SK-N-SH (cell line): Measurements from ENCODE around the gene SPNS1. TPM values are rescaled to one million over a fixed set of nuclear protein-coding genes. Genes with fewer than 3 reads are reported as not detected.

Experiments used
- CTCF ChIA-PET: fragments of 300-600, 350-600 bp; formaldehyde crosslinking; extraction: SDS; loops from one replicate; lab custom pipeline; 2021; lab: Yijun Ruan, JAX
- POLR2A ChIA-PET: fragments of 350-600 bp; sonication (Branson Sonifier 250); formaldehyde crosslinking; extraction: SDS; loops from one replicate; lab custom pipeline; 2020; ENCODE audit warnings: antibody characterized with exemption, inconsistent platforms; lab: Yijun Ruan, JAX
- DNase-seq: peaks from one replicate; pipeline ENCODE4 v3.0.0; 2012
- H2AFZ ChIP-seq: fragments of 200-600 bp; sonication (generic); 2 replicates; pipeline ENCODE4 v1.8.1; 2016; ENCODE audit warnings: antibody characterized with exemption, mild to moderate bottlenecking, low read depth
- H3F3A ChIP-seq: fragments of 200-600 bp; sonication (generic); replicated peaks from 2 replicates; pipeline ENCODE3; 2016; ENCODE audit warnings: antibody characterized with exemption, mild to moderate bottlenecking; ENCODE audit not compliant: insufficient read depth
- H3K27ac ChIP-seq, 2 experiments: fragments of 200-500 bp in 1 of 2; fragments of 200-600 bp in 1 of 2; sonication (Bioruptor generic) in 1 of 2; sonication (generic), shearing (Covaris generic) in 1 of 2; 2 replicates each; pipeline versions ENCODE4 v1.5.1 to v1.6.1; 2014 to 2016; ENCODE audit warnings: low read depth in 2 of 2, inconsistent platforms in 1 of 2, low read length in 1 of 2, mild to moderate bottlenecking in 1 of 2, mixed read lengths in 1 of 2
- H3K27me3 ChIP-seq: fragments of 200-600 bp; sonication (generic), shearing (Covaris generic); 2 replicates; pipeline ENCODE4 v1.6.1; 2016; ENCODE audit warnings: mixed run types; ENCODE audit not compliant: insufficient read depth
- H3K36me3 ChIP-seq, 2 experiments: fragments of 200-500 bp in 1 of 2; fragments of 200-600 bp in 1 of 2; sonication (Bioruptor generic) in 1 of 2; sonication (generic) in 1 of 2; replicated peaks in 1 of 2; 2 replicates each; pipeline versions ENCODE3 to v1.5.1; 2014 to 2016; ENCODE audit warnings: low read length in 1 of 2, mild to moderate bottlenecking in 1 of 2; ENCODE audit not compliant: insufficient read depth in 2 of 2, control insufficient read depth in 1 of 2
- H3K4me1 ChIP-seq, 2 experiments: fragments of 200-500 bp in 1 of 2; fragments of 200-600 bp in 1 of 2; sonication (Bioruptor generic) in 1 of 2; sonication (generic), shearing (Covaris generic) in 1 of 2; 2 replicates each; pipeline versions ENCODE4 v1.5.1 to v1.6.1; 2014 to 2016; ENCODE audit warnings: low read depth in 1 of 2, low read length in 1 of 2, mixed run types in 1 of 2; ENCODE audit not compliant: insufficient read depth in 2 of 2, control insufficient read depth in 1 of 2
- H3K4me2 ChIP-seq: fragments of 200-600 bp; sonication (generic), shearing (Covaris generic); 2 replicates; pipeline ENCODE4 v1.6.1; 2017; ENCODE audit warnings: mixed run types
- H3K4me3 ChIP-seq, 2 experiments: fragments of 200-500 bp in 1 of 2; fragments of 200-600 bp in 1 of 2; sonication (Bioruptor generic) in 1 of 2; sonication (generic), shearing (Covaris generic) in 1 of 2; 2 replicates each; pipeline versions ENCODE4 v1.5.1 to v1.8.1; 2014 to 2016; ENCODE audit warnings: low read depth in 2 of 2, inconsistent platforms in 1 of 2, low read length in 1 of 2, mild to moderate bottlenecking in 1 of 2, mixed read lengths in 1 of 2, moderate library complexity in 1 of 2
- H3K79me2 ChIP-seq: fragments of 200-600 bp; sonication (generic); 2 replicates; pipeline ENCODE4 v1.8.1; 2017; ENCODE audit warnings: mild to moderate bottlenecking; ENCODE audit not compliant: insufficient read depth
- H3K9ac ChIP-seq: fragments of 200-600 bp; sonication (generic); 2 replicates; pipeline ENCODE4 v1.6.1; 2017; ENCODE audit warnings: mixed run types
- H3K9me2 ChIP-seq: fragments of 200-600 bp; sonication (generic); 2 replicates; pipeline ENCODE4 v1.6.1; 2017; ENCODE audit warnings: mixed run types
- H3K9me3 ChIP-seq: fragments of 200-600 bp; sonication (generic); 2 replicates; pipeline ENCODE4 v1.6.1; 2017; ENCODE audit warnings: mixed run types, mild to moderate bottlenecking, moderate library complexity
- H4K20me1 ChIP-seq: fragments of 200-600 bp; sonication (generic); 2 replicates; pipeline ENCODE4 v1.6.1; 2017; ENCODE audit warnings: mild to moderate bottlenecking, mixed run types; ENCODE audit not compliant: insufficient read depth
- CHD2 ChIP-seq: fragments of 150-350 bp; IDR thresholded peaks from 2 replicates; pipeline ENCODE4 v1.6.1; 2018; ENCODE audit warnings: low read length; ENCODE audit not compliant: partially characterized antibody
- ELF1 ChIP-seq: IDR thresholded peaks from 2 replicates; pipeline ENCODE4 v1.4.0; 2012
- FOXJ3 ChIP-seq: sonication (generic); formaldehyde crosslinking; IDR thresholded peaks from 2 replicates; pipeline ENCODE4 v1.5.1; 2020; ENCODE audit warnings: mild to moderate bottlenecking, missing genetic modification reagents
- FOXM1 ChIP-seq: IDR thresholded peaks from 2 replicates; pipeline ENCODE4 v1.4.0; 2012; ENCODE audit warnings: low read depth, mild to moderate bottlenecking
- GATA2 ChIP-seq: sonication (generic); formaldehyde crosslinking; IDR thresholded peaks from 2 replicates; pipeline ENCODE4 v1.5.0; 2020; ENCODE audit warnings: mild to moderate bottlenecking, missing genetic modification reagents
- JUND ChIP-seq: IDR thresholded peaks from 2 replicates; pipeline ENCODE4 v1.4.0; 2012
- MAX ChIP-seq: IDR thresholded peaks from 2 replicates; pipeline ENCODE4 v1.4.0; 2012; ENCODE audit warnings: low read depth
- MEF2A ChIP-seq: IDR thresholded peaks from 2 replicates; pipeline ENCODE4 v1.4.0; 2012; ENCODE audit warnings: low read depth, borderline replicate concordance
- MXI1 ChIP-seq: IDR thresholded peaks from 2 replicates; pipeline ENCODE4 v1.6.1; 2012; ENCODE audit warnings: mild to moderate bottlenecking, low read depth, low read length, improper control_type of control experiment
- NFIC ChIP-seq: IDR thresholded peaks from 2 replicates; pipeline ENCODE4 v1.4.0; 2012; ENCODE audit warnings: borderline replicate concordance
- PBX3 ChIP-seq: IDR thresholded peaks from 2 replicates; pipeline ENCODE4; 2012
- RCOR1 ChIP-seq: fragments of 150-350 bp; IDR thresholded peaks from 2 replicates; pipeline ENCODE4 v1.6.1; 2017; ENCODE audit warnings: antibody characterized with exemption, low read length
- REST ChIP-seq: IDR thresholded peaks from 2 replicates; pipeline ENCODE4 v1.6.1; 2012; ENCODE audit warnings: mild to moderate bottlenecking, low read depth, low read length, moderate library complexity
- RFX5 ChIP-seq: IDR thresholded peaks from 2 replicates; pipeline ENCODE4 v1.6.1; 2012; ENCODE audit warnings: mild to moderate bottlenecking, improper control_type of control experiment, low read length
- SIN3A ChIP-seq: IDR thresholded peaks from 2 replicates; pipeline ENCODE4 v1.6.1; 2012; ENCODE audit warnings: low read depth, mild to moderate bottlenecking, low read length, moderate library complexity, borderline replicate concordance
- TAF1 ChIP-seq: IDR thresholded peaks from 2 replicates; pipeline ENCODE4 v1.6.1; 2012; ENCODE audit warnings: low read depth, mild to moderate bottlenecking, low read length, moderate library complexity, borderline replicate concordance
- TEAD4 ChIP-seq: IDR thresholded peaks from 2 replicates; pipeline ENCODE4 v1.4.0; 2012; ENCODE audit warnings: mild to moderate bottlenecking, borderline replicate concordance; ENCODE audit not compliant: insufficient read depth
- ZBTB33 ChIP-seq: IDR thresholded peaks from 2 replicates; pipeline ENCODE4 v1.4.0; 2012; ENCODE audit warnings: low read depth, borderline replicate concordance
- WGBS: methylation state at CpG from one replicate; pipeline ENCODE4 v1.1.6; 2017; ENCODE audit warnings: low lambda C conversion rate; 5-methylcytosine and 5-hydroxymethylcytosine counted together
- polyA plus RNA-seq, 3 experiments: library from polyadenylated mRNA; depleted of rRNA; stranded (reverse); fragments of >200 nt; gene quantifications; 2 replicates each; pipeline ENCODE4 v1.2.3, GENCODE V29; 2012

SPNS1 gene
- polyA plus RNA-seq, 1 of the 3 experiments (the other 2 are of a cell fraction): 41.1 TPM

- H3K9ac ChIP-seq: no peak overlapping the region
- POLR2A ChIA-PET: no interaction called here
- no peak overlapping the region for H3K4me2 ChIP-seq
- H3K9me3 ChIP-seq: no peaks in the 10 kb centered on the region
- H3K4me3 ChIP-seq: no peak overlapping the region
- H2AFZ ChIP-seq: no peak overlapping the region
- DNase-seq: no peak
- WGBS: 69% methylated on average over 9 of the region's 9 CpGs
- TF ChIP-seq MAX: no peak
- no peak for TF ChIP-seq REST
- TF ChIP-seq ZBTB33: no peak
- TF ChIP-seq PBX3: no peak
- no peak for TF ChIP-seq JUND
- TF ChIP-seq FOXM1: no peak
- no peak for TF ChIP-seq MEF2A
- no peak for TF ChIP-seq TAF1
- TF ChIP-seq TEAD4: no peak
- TF ChIP-seq MXI1: no peak
- TF ChIP-seq NFIC: no peak
- TF ChIP-seq RCOR1: no peak
- no peak for TF ChIP-seq GATA2 (CRISPR knock-in tag)
- no peak for TF ChIP-seq FOXJ3
- TF ChIP-seq CHD2: no peak
- no peak for TF ChIP-seq RFX5
- no peak for TF ChIP-seq SIN3A
- no peak for TF ChIP-seq ELF1
- TF ChIP-seq, all 33 proteins: peak for 0
- no peaks in the 10 kb centered on the region for H3K4me1 ChIP-seq
- no peaks in the 10 kb centered on the region for H3K27me3 ChIP-seq
- H3K9me2 ChIP-seq: no peaks in the 10 kb centered on the region
- no peaks in the 10 kb centered on the region for H3F3A ChIP-seq
- H3K27ac ChIP-seq: no peak overlapping the region
- no peaks in the 10 kb centered on the region for H3K79me2 ChIP-seq
- H4K20me1 ChIP-seq: no peaks in the 10 kb centered on the region
- H3K36me3 ChIP-seq: no peaks in the 10 kb centered on the region
- CTCF ChIA-PET: no interaction called here
Observed at GRCh38 chr16:29012913-29013553, 38.5 kb downstream of the SPNS1 start.
